ENCODE results near the gene BAZ2B.

GRCh38 chr2:159521272-159521671, 95.1 kb downstream of the BAZ2B start:
- TF ChIP-seq POLR2A (IDR thresholded peaks at IDR 0.05) = no peak
- no peak for TF ChIP-seq CTCF (IDR thresholded peaks at IDR 0.05)
